GM03348 (cell line): ENCODE results near the gene SLC22A4.

Experiments
- DNase-seq: peaks from one replicate; pipeline ENCODE4 v3.0.0; 2012; ENCODE audit warnings: low spot score

Gene SLC22A4

DNA sequence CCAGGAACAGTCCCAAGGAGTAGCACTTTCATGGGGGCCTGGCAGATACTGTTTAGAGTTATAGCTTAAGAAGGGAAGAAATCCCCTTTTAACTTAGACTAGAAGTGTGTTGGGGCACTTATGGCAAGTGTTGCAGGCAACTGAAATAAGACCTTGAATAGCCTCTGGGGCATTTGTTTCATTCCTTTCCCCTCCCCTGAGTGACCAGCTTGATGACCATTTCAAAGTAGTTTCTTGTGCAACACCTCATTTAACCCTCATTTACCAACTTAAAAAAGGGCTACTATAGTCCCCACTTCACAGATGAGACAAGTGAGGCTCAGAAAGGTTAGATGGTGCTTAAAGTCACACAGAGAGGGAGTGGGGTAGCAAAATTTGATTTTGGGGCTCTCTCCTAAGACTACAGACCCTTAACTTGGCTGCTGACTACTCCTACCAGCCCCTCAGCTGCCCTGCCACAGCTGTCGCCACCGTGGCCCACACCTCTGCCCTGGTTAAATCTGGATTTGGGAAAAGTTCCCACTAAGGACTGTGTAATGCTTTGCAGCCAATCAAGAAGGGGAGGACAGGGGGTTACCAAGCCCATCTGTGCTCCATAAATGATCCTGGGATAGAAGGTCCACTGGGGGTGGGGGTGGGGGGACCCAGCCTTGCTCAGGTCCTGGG is 31.2 kb upstream of the SLC22A4 start:
- no peak for DNase-seq

- peak; percentile 84 for DNase-seq
Measured at GRCh38 chr5:132263548-132264261, 30.5 kb upstream of the SLC22A4 start.

GRCh38 chr5:132264546-132265335 is 29.5 kb upstream of the SLC22A4 start:
- DNase-seq: no peak

DNA sequence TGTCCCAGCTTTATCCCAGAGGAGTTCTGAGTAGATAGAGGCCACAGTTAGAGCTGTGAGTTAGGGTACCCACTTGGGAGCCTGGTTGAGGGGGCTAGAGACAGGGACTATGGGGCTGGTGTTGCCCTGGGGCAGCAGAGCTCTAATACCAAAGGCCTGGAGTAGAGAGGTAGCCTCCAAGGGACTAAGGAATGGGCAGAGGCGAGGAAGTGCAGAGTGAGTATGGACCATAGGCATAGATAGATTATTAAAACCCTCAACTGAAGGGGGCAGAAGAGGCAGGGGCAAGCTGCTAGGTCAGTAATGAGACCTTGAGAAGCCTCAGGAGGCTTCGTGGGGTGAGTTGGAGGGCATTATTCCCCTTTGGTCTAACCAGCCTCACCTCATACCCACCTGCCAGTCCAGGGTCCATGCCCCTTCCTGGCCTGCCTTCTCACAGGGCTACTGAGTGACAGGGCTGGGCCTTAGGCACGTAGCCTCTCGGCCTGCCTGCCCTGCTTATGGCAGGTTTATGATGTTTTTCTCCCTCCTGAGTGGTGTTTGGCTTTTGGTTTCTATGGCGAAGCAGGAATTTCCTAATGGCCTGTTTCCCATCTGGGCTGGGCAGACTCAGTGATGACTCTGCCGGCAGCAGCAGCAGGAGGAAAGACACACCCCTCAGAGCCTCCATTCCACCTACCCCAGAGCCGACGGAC is 28.7 kb upstream of the SLC22A4 start:
- peak; percentile 95 for DNase-seq

- no peak for DNase-seq
Measured at GRCh38 chr5:132266031-132266835, 28.0 kb upstream of the SLC22A4 start.

- DNase-seq: no peak
Measured at GRCh38 chr5:132266836-132267160, 27.4 kb upstream of the SLC22A4 start.

- no peak for DNase-seq
Measured at GRCh38 chr5:132267166-132267739, 26.9 kb upstream of the SLC22A4 start.

- no peak for DNase-seq
Measured at GRCh38 chr5:132267931-132268768, 26.0 kb upstream of the SLC22A4 start.

- peak; percentile 88 for DNase-seq
Measured at GRCh38 chr5:132268769-132269551, 25.2 kb upstream of the SLC22A4 start.

GRCh38 chr5:132269635-132270334 is 24.4 kb upstream of the SLC22A4 start:
- no peak for DNase-seq

DNA sequence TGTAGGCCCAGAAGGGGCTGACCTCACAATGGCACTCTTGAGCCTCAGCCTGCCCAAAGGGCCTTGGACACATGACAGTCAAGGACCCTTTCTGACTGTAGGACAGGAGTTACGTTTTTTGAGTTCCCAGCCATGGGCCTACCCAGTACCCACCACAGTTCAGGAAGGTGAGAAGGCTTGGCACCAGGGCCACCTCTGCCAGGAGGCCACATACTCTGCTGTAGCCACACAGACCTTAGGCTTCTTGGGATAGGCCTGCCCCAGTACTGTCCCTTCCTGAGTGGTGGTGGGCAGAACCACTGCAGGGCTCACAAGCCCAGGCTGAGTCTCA is 23.9 kb upstream of the SLC22A4 start:
- DNase-seq: no peak

DNA sequence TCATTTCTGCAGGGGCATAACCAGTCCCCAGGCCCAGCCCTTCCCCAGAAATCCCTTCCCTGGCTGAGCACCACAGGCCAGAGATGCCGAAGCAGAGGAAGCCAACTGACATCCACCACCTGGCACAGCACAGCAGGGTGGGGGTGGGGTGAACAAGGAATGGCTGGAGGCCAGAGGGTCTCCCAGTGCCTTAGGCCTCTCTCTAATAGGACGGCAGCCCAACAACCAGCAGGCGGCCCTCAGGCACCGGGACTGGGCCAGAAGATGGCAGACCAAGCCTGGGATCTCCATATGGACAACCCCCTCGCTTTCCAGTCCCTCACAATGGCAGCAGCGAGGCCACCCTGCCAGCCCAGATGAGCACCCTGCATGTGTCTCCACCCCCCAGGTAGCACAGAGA is 23.5 kb upstream of the SLC22A4 start:
- no peak for DNase-seq

GRCh38 chr5:132271251-132272246 is 22.6 kb upstream of the SLC22A4 start:
- no peak for DNase-seq

GRCh38 chr5:132272311-132273210 is 21.6 kb upstream of the SLC22A4 start:
- peak; percentile 69 for DNase-seq

DNA sequence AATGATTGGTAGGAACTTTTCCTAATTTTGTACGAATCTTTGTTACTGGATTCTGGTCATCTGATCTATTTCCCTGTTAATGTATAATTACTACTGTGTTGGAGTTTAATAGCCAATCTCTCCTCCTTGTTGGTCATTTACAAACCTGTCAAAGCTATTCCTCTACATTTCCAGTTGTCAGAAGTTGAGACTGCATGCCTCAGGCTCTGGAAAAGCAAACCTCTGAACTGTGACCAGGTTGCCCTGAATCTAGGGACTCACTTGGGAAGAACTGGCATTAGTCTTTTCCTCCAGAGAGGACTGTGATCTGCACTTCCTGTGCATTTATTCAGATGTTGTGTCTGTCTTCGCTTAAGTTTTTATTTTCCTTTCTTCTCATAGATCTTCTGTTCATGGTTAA is 20.6 kb upstream of the SLC22A4 start:
- no peak for DNase-seq

DNA sequence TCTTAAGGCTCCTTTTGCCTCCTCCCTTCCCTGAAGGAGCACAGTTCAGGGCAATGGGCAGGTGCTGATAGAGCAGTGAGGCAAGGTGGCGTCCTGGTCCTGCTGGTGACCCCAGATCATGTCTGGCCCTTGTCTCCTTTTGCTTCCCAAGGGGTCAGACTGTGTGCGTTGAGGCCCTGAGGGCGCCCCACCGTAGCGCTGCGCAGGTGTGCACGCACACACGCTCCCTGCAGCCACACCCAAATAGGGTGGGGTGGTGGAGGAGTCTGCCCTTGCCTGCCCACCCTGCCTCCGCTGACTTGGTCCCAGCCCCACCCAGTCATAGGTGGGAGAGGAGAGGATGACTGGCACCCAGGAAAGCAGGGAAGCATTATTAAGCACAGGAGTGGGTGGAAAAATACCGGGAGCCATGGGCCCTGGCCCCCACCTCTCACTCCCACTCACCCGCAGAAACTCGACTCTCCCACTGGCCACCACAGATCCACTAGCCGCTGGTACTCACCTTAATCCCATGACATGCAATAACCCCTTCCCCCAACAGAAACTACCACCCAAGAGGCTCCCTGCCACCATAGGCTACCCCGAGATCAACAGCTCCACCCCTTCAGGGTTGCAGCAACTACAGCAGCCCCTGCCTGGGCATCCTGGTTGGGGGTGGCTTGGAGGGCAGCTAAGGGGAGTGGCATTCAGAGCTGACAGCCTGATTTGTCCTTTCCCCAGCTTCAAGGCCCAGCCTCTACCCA is 20.0 kb upstream of the SLC22A4 start:
- DNase-seq: no peak
